ENCODE data around the gene DYNC2I2.
"Not testable (repeated sequence)": the region's sequence is repeated elsewhere in the genome, so short reads cannot be mapped to it uniquely, and the experiment has no call there.

The DYNC2I2 gene

GRCh38 chr9:128696923-128697707, 40.5 kb upstream of the DYNC2I2 start:
- H3K4me1 ChIP-seq (ENCODE audit: low read length): no peaks in the 10 kb centered on the region
- H2AFZ ChIP-seq (ENCODE audit: low read length): no peak overlapping the region
- H3K4me2 ChIP-seq (ENCODE audit: low read depth, low read length): no peak overlapping the region
- no peaks in the 10 kb centered on the region for H3K9me2 ChIP-seq (replicated peaks; ENCODE audit: insufficient read depth, low read length)
- peaks cover 24% of the 10 kb centered on the region for H3K79me2 ChIP-seq (ENCODE audit: low read length)
- H3K27ac ChIP-seq (ENCODE audit: low read length): no peak overlapping the region
- no peaks in the 10 kb centered on the region for H3K27me3 ChIP-seq (replicated peaks; ENCODE audit: insufficient read depth, low read length)
- H4K20me1 ChIP-seq (ENCODE audit: insufficient read depth, low read length): peaks cover 15% of the 10 kb centered on the region; the same call in 1 of the 2 replicates
- no peak for DNase-seq
- no peaks in the 10 kb centered on the region for H3K9me3 ChIP-seq (replicated peaks; ENCODE audit: insufficient read depth, low read length)
- H3K4me3 ChIP-seq (ENCODE audit: low read length): no peak overlapping the region
- H3K36me3 ChIP-seq (replicated peaks; ENCODE audit: insufficient read depth, low read length): peaks cover 15% of the 10 kb centered on the region
- no peak overlapping the region for H3K9ac ChIP-seq (ENCODE audit: low read length)
- peaks cover 23% of the 10 kb centered on the region for H3F3A ChIP-seq (ENCODE audit: insufficient read depth, low read length)
- TF ChIP-seq EZH2phosphoT487 (IDR thresholded peaks at IDR 0.05; ENCODE audit: low read length): no peak

- Histone ChIP-seq H2AFZ (ENCODE audit: low read length) (no peak overlapping the region), H3K36me3 (replicated peaks; ENCODE audit: insufficient read depth, low read length) (peaks cover 15% of the 10 kb centered on the region), H3F3A (ENCODE audit: insufficient read depth, low read length) (peaks cover 30% of the 10 kb centered on the region), H3K4me2 (ENCODE audit: low read depth, low read length) (no peak overlapping the region), H3K27me3 (replicated peaks; ENCODE audit: insufficient read depth, low read length) (no peaks in the 10 kb centered on the region), H3K27ac (ENCODE audit: low read length) (no peak overlapping the region), H3K9ac (ENCODE audit: low read length) (no peak overlapping the region), H3K9me2 (replicated peaks; ENCODE audit: insufficient read depth, low read length) (no peaks in the 10 kb centered on the region), H3K4me3 (ENCODE audit: low read length) (no peak overlapping the region), H3K4me1 (ENCODE audit: low read length) (peaks cover 6% of the 10 kb centered on the region; the same call in 1 of the 2 replicates), H3K79me2 (ENCODE audit: low read length) (peaks cover 45% of the 10 kb centered on the region), H4K20me1 (ENCODE audit: insufficient read depth, low read length) (peaks cover 36% of the 10 kb centered on the region), H3K9me3 (replicated peaks; ENCODE audit: insufficient read depth, low read length) (no peaks in the 10 kb centered on the region)
- TF ChIP-seq EZH2phosphoT487 (IDR thresholded peaks at IDR 0.05; ENCODE audit: low read length) (no peak), EZH2 (optimal IDR thresholded peaks at IDR 0.05; ENCODE audit: low read depth, low read length) (no peak), CTCF (IDR thresholded peaks at IDR 0.05; ENCODE audit: low read length) (no peak)
- DNase-seq: no peak
Measured at GRCh38 chr9:128694344-128694743, 37.7 kb upstream of the DYNC2I2 start.

- H2AFZ ChIP-seq (ENCODE audit: low read length); H3K4me1 ChIP-seq (ENCODE audit: low read length); H3K4me2 ChIP-seq (ENCODE audit: low read depth, low read length); H3K9ac ChIP-seq (ENCODE audit: low read length); H3K27me3 ChIP-seq (replicated peaks; ENCODE audit: insufficient read depth, low read length); H3K4me3 ChIP-seq (ENCODE audit: low read length); H3K27ac ChIP-seq (ENCODE audit: low read length); DNase-seq; H3K9me3 ChIP-seq (replicated peaks; ENCODE audit: insufficient read depth, low read length); H3K9me2 ChIP-seq (replicated peaks; ENCODE audit: insufficient read depth, low read length): not testable (repeated sequence)
- Histone ChIP-seq H3K79me2 (ENCODE audit: low read length) (peaks cover 45% of the 10 kb centered on the region), H3F3A (ENCODE audit: insufficient read depth, low read length) (peaks cover 30% of the 10 kb centered on the region), H4K20me1 (ENCODE audit: insufficient read depth, low read length) (peaks cover 36% of the 10 kb centered on the region), H3K36me3 (replicated peaks; ENCODE audit: insufficient read depth, low read length) (peaks cover 15% of the 10 kb centered on the region)
Measured at GRCh38 chr9:128693738-128694137, 37.1 kb upstream of the DYNC2I2 start.

GRCh38 chr9:128690684-128691034, 34.0 kb upstream of the DYNC2I2 start:
- H3F3A ChIP-seq (ENCODE audit: insufficient read depth, low read length): peaks cover 34% of the 10 kb centered on the region
- DNase-seq: peak; percentile 37
- peaks cover 12% of the 10 kb centered on the region for H3K36me3 ChIP-seq (replicated peaks; ENCODE audit: insufficient read depth, low read length)
- no peaks in the 10 kb centered on the region for H3K9me3 ChIP-seq (replicated peaks; ENCODE audit: insufficient read depth, low read length)
- peaks cover 24% of the 10 kb centered on the region for H3K4me1 ChIP-seq (ENCODE audit: low read length)
- no peak overlapping the region for H2AFZ ChIP-seq (ENCODE audit: low read length)
- H3K9ac ChIP-seq (ENCODE audit: low read length): peak overlapping the region; percentile 81
- H3K79me2 ChIP-seq (ENCODE audit: low read length): peaks cover 75% of the 10 kb centered on the region
- no peaks in the 10 kb centered on the region for H3K27me3 ChIP-seq (replicated peaks; ENCODE audit: insufficient read depth, low read length)
- no peaks in the 10 kb centered on the region for H3K9me2 ChIP-seq (replicated peaks; ENCODE audit: insufficient read depth, low read length)
- H4K20me1 ChIP-seq (ENCODE audit: insufficient read depth, low read length): peaks cover 32% of the 10 kb centered on the region
- peak overlapping the region; percentile 24; the same call in 1 of the 2 replicates for H3K27ac ChIP-seq (ENCODE audit: low read length)
- TF ChIP-seq EZH2phosphoT487 (IDR thresholded peaks at IDR 0.05; ENCODE audit: low read length): no peak
- TF ChIP-seq CTCF (IDR thresholded peaks at IDR 0.05; ENCODE audit: low read length): no peak
- no peak for TF ChIP-seq EZH2 (optimal IDR thresholded peaks at IDR 0.05; ENCODE audit: low read depth, low read length)
- H3K4me2 ChIP-seq (ENCODE audit: low read depth, low read length): peak overlapping the region; percentile 64
- H3K4me3 ChIP-seq (ENCODE audit: low read length): peak overlapping the region; percentile 87

Data from MM.1S (cell line).